ENCODE results near the gene PLA2G5.
"Not testable (repeated sequence)": the region's sequence is repeated elsewhere in the genome, so short reads cannot be mapped to it uniquely, and the experiment has no call there.

The PLA2G5 gene

DNA sequence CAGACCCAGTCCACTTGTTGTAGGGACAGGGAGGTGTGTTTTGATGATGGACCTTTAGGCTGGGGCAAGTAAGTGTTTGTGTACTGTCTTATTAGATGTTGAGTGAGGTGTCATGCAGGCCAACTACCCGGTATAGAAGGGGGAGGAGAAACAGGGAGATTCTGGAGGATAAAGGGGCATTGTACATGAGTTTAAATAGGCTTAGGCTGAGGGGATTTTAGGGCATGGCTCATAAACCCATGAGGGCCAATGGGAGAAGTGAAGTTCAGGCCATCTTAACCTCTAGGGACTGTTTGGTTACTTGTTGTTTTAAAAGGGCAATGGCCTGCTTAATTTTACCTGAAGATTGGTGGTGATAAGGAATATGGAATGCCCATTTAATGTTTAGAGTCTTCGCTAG lies 38.2 kb upstream of the PLA2G5 start:
- DNase-seq (ENCODE audit: extremely low spot score), result no peak
- CTCF ChIA-PET, result no interaction called here
- POLR2A ChIA-PET, result no interaction called here
- TF ChIP-seq, protein P1, sequence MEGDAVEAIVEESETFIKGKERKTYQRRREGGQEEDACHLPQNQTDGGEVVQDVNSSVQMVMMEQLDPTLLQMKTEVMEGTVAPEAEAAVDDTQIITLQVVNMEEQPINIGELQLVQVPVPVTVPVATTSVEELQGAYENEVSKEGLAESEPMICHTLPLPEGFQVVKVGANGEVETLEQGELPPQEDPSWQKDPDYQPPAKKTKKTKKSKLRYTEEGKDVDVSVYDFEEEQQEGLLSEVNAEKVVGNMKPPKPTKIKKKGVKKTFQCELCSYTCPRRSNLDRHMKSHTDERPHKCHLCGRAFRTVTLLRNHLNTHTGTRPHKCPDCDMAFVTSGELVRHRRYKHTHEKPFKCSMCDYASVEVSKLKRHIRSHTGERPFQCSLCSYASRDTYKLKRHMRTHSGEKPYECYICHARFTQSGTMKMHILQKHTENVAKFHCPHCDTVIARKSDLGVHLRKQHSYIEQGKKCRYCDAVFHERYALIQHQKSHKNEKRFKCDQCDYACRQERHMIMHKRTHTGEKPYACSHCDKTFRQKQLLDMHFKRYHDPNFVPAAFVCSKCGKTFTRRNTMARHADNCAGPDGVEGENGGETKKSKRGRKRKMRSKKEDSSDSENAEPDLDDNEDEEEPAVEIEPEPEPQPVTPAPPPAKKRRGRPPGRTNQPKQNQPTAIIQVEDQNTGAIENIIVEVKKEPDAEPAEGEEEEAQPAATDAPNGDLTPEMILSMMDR (IDR thresholded peaks at IDR 0.05; ENCODE audit: control extremely low read depth, extremely low read depth, low read depth, missing control alignments), result no peak

DNA sequence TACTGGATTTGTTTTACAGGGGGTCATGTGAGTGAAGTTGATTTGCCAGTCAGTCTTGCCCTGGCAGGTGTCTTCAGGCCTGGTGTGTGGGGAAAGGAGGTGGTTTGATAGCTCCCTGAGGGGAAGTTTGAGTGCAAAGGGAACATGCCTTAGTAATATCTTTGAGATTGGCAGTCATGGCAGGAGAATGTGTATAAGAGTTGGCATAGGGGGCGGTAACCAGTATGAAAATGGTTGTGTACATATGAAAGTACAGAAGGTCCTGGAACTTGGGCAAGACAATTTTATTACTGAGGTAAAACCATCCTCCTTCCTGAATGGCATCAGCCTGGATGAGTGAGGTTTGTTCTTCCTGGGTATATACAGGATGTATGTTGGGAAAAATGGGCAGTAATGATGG lies 37.6 kb upstream of the PLA2G5 start:
- TF ChIP-seq, protein P1 (IDR thresholded peaks at IDR 0.05; ENCODE audit: control extremely low read depth, extremely low read depth, low read depth, missing control alignments), result no peak
- POLR2A ChIA-PET, result no interaction called here
- CTCF ChIA-PET, result interaction anchor here (1.1 kb wide), 1 partner anchor 23 kb away, joined by 3 read pairs; no protein-coding TSS in a partner anchor
- DNase-seq (ENCODE audit: extremely low spot score), result no peak

DNA sequence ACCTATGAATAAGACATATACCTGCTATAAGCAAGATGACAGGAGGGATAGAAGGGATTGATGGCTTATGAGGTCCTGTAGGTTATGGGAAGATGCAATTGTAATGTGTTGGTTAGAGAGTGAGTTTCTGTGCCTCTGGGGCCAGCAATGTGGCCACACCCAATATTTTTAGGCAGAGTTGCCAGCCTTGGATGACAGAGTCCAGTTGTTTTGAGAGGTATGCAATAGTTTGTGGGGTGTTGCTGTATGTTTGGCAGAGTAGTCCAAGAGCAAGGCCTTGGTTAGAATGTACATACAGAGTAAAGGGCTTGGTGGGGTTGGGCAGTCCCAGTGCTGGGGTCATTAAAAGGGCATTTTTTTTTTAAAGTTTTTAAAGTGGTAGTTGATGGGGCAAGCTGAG lies 36.6 kb upstream of the PLA2G5 start:
- no peak for DNase-seq (ENCODE audit: extremely low spot score)
- TF ChIP-seq, protein P1 (IDR thresholded peaks at IDR 0.05; ENCODE audit: control extremely low read depth, extremely low read depth, low read depth, missing control alignments), result no peak
- POLR2A ChIA-PET, result no interaction called here
- CTCF ChIA-PET, result interaction anchor here (1.1 kb wide), 1 partner anchor 24 kb away, joined by 3 read pairs; no protein-coding TSS in a partner anchor

DNA sequence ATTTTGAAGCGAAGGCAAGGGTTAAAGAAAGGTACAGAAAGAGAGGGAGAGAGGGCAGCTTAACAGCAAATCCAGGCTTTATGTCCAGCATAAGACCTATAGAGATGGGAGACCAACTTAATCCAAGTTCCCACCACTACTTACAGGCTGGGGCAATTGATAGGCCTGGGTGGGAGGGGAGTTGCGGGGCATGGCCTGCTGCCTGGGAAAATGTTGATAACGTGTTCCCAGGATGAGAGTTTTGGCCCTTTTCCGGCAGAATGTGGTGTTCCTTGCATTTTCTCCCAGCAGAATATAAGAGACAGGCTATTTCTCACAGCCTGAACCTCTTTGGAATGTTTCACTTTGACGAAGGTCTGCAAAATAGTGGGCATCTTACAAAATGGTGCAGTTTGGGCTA lies 34.9 kb upstream of the PLA2G5 start:
- CTCF ChIA-PET, result no interaction called here
- TF ChIP-seq, protein P1 (IDR thresholded peaks at IDR 0.05; ENCODE audit: control extremely low read depth, extremely low read depth, low read depth, missing control alignments), result no peak
- DNase-seq (ENCODE audit: extremely low spot score), result no peak
- POLR2A ChIA-PET, result no interaction called here

- CTCF ChIA-PET, result interaction anchor here (1.0 to 1.3 kb wide), 2 partner anchors 8 to 20 kb away, joined by 3 read pairs; no protein-coding TSS in a partner anchor
- TF ChIP-seq, protein P1 (IDR thresholded peaks at IDR 0.05; ENCODE audit: control extremely low read depth, extremely low read depth, low read depth, missing control alignments), result no peak
- no peak for DNase-seq (ENCODE audit: extremely low spot score)
- POLR2A ChIA-PET, result no interaction called here
These were observed 32.1 kb upstream of the PLA2G5 start for GRCh38 chr1:20037877-20038276.

GRCh38 chr1:20047096-20047495 lies 22.9 kb upstream of the PLA2G5 start:
- TF ChIP-seq, protein P1 (IDR thresholded peaks at IDR 0.05; ENCODE audit: control extremely low read depth, extremely low read depth, low read depth, missing control alignments), result no peak
- ChIA-PET POLR2A (no interaction called here), CTCF (interaction anchor here (1.4 to 1.6 kb wide), 2 partner anchors 11 to 16 kb away, joined by 3 to 5 read pairs; no protein-coding TSS in a partner anchor)
- no peak for DNase-seq (ENCODE audit: extremely low spot score)

DNA sequence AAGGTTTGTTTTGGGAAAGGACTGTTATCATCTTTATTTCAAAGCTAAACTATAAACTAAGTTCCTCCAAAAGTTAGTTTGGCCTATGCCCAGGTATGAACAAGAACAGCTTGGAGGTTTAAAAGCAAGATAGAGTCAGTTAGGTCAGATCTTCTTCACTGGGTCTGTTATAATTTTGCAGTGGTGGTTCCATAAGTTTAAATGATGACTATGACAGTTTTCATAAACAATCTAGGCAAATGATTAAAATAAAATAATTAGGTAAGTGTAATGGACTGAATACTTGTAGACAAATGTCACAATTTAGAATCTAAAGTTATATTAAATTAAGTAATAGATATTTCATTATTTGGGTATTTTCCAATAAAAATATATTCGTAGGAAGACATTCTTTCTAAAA lies 21.4 kb upstream of the PLA2G5 start:
- ChIA-PET POLR2A (no interaction called here), CTCF (interaction anchor here (1.1 kb wide), 1 partner anchor 105 kb away, joined by 3 read pairs; no protein-coding TSS in a partner anchor)
- no peak for DNase-seq (ENCODE audit: extremely low spot score)
- TF ChIP-seq, protein P1 (IDR thresholded peaks at IDR 0.05; ENCODE audit: control extremely low read depth, extremely low read depth, low read depth, missing control alignments), result no peak

GRCh38 chr1:20049056-20049798 lies 20.8 kb upstream of the PLA2G5 start:
- DNase-seq (ENCODE audit: extremely low spot score); POLR2A ChIA-PET: not testable (repeated sequence)
- CTCF ChIA-PET, result interaction anchor here (1.1 kb wide), 1 partner anchor 104 kb away, joined by 3 read pairs; no protein-coding TSS in a partner anchor
